ENCODE results near the gene PRKCE. TPM values are rescaled to one million over a fixed set of nuclear protein-coding genes. Genes with fewer than 3 reads are reported as not detected.
A peak's percentile ranks its signal among the peaks of the same experiment; 100 is the strongest.

PRKCE gene
- total RNA-seq, 1 experiment from 2014 or later: 2.4 TPM

- no peak for DNase-seq (ENCODE audit: low spot score)
- H3K9me3 ChIP-seq (ENCODE audit: low read depth, low read length, poor library complexity, severe bottlenecking): no peaks in the 10 kb centered on the region
- CTCF ChIA-PET: no interaction called here
- TF ChIP-seq EZH2 (IDR thresholded peaks at IDR 0.05; ENCODE audit: borderline replicate concordance, low read depth, low read length, poor library complexity, severe bottlenecking) (no peak), CTCF (conservative IDR thresholded peaks at IDR 0.05; ENCODE audit: low read depth, low read length) (no peak)
- no peak overlapping the region for H3K27ac ChIP-seq (ENCODE audit: low read depth, low read length, poor library complexity, severe bottlenecking)
- no peak overlapping the region for H3K4me3 ChIP-seq (ENCODE audit: low read depth, low read length, poor library complexity, severe bottlenecking)
- no peaks in the 10 kb centered on the region for H3K4me1 ChIP-seq (ENCODE audit: insufficient read depth, low read length, poor library complexity, severe bottlenecking)
- POLR2A ChIA-PET (ENCODE audit: low non-redundant PET): no interaction called here
- BruUV-seq (replicated peaks): no TSS peak
- H3K27me3 ChIP-seq (replicated peaks; ENCODE audit: insufficient read depth, low read depth, low read length, poor library complexity): no peaks in the 10 kb centered on the region
- intact Hi-C loops (cut with micrococcal nuclease; ENCODE audit: unreplicated experiment): no loop called here
- H3K36me3 ChIP-seq (ENCODE audit: insufficient read depth, low read length, poor library complexity, severe bottlenecking): no peaks in the 10 kb centered on the region
Observed at GRCh38 chr2:45680351-45680967, 29.0 kb downstream of the PRKCE start.

- H3K27me3 ChIP-seq (replicated peaks; ENCODE audit: insufficient read depth, low read depth, low read length, poor library complexity): no peaks in the 10 kb centered on the region
- H3K27ac ChIP-seq (ENCODE audit: low read depth, low read length, poor library complexity, severe bottlenecking): no peak overlapping the region
- intact Hi-C loops (cut with micrococcal nuclease; ENCODE audit: unreplicated experiment): no loop called here
- ChIA-PET CTCF (interaction anchor here (0.6 kb wide), 1 partner anchor 38 kb away, joined by 3 read pairs; no protein-coding TSS in a partner anchor), POLR2A (ENCODE audit: low non-redundant PET) (no interaction called here)
- H3K4me1 ChIP-seq (ENCODE audit: insufficient read depth, low read length, poor library complexity, severe bottlenecking): no peaks in the 10 kb centered on the region
- no TSS peak for BruUV-seq (replicated peaks)
- DNase-seq (ENCODE audit: low spot score): peak; percentile 3
- H3K36me3 ChIP-seq (ENCODE audit: insufficient read depth, low read length, poor library complexity, severe bottlenecking): no peaks in the 10 kb centered on the region
- H3K9me3 ChIP-seq (ENCODE audit: low read depth, low read length, poor library complexity, severe bottlenecking): no peaks in the 10 kb centered on the region
- no peak overlapping the region for H3K4me3 ChIP-seq (ENCODE audit: low read depth, low read length, poor library complexity, severe bottlenecking)
- TF ChIP-seq CTCF (conservative IDR thresholded peaks at IDR 0.05; ENCODE audit: low read depth, low read length): no peak
- no peak for TF ChIP-seq EZH2 (IDR thresholded peaks at IDR 0.05; ENCODE audit: borderline replicate concordance, low read depth, low read length, poor library complexity, severe bottlenecking)
Observed at GRCh38 chr2:45681675-45682074, 30.2 kb downstream of the PRKCE start.

GRCh38 chr2:45683292-45683691 lies 31.8 kb downstream of the PRKCE start:
- intact Hi-C loops (cut with micrococcal nuclease; ENCODE audit: unreplicated experiment): no loop called here
- no peaks in the 10 kb centered on the region for H3K4me1 ChIP-seq (ENCODE audit: insufficient read depth, low read length, poor library complexity, severe bottlenecking)
- CTCF ChIA-PET: no interaction called here

More at GRCh38 chr2:45683292-45683691, 31.8 kb downstream of the PRKCE start:
- DNase-seq (ENCODE audit: low spot score): no peak
- TF ChIP-seq EZH2 (IDR thresholded peaks at IDR 0.05; ENCODE audit: borderline replicate concordance, low read depth, low read length, poor library complexity, severe bottlenecking) (no peak), CTCF (conservative IDR thresholded peaks at IDR 0.05; ENCODE audit: low read depth, low read length) (no peak)
- no peaks in the 10 kb centered on the region for H3K36me3 ChIP-seq (ENCODE audit: insufficient read depth, low read length, poor library complexity, severe bottlenecking)
- H3K27ac ChIP-seq (ENCODE audit: low read depth, low read length, poor library complexity, severe bottlenecking): no peak overlapping the region
- no peaks in the 10 kb centered on the region for H3K9me3 ChIP-seq (ENCODE audit: low read depth, low read length, poor library complexity, severe bottlenecking)
- POLR2A ChIA-PET (ENCODE audit: low non-redundant PET): no interaction called here
- H3K27me3 ChIP-seq (replicated peaks; ENCODE audit: insufficient read depth, low read depth, low read length, poor library complexity): no peaks in the 10 kb centered on the region
- no TSS peak for BruUV-seq (replicated peaks)
- no peak overlapping the region for H3K4me3 ChIP-seq (ENCODE audit: low read depth, low read length, poor library complexity, severe bottlenecking)
